SK-N-SH (cell line): ENCODE measurements around the gene MVB12B. TPM values are rescaled to one million over a fixed set of nuclear protein-coding genes. Genes with fewer than 3 reads are reported as not detected.
A peak's percentile ranks its signal among the peaks of the same experiment; 100 is the strongest.

Experiments
- CTCF ChIA-PET: fragments of 300-600, 350-600 bp; formaldehyde crosslinking; extraction: SDS; loops from one replicate; lab custom pipeline; 2021; lab: Yijun Ruan, JAX
- POLR2A ChIA-PET: fragments of 350-600 bp; sonication (Branson Sonifier 250); formaldehyde crosslinking; extraction: SDS; loops from one replicate; lab custom pipeline; 2020; ENCODE audit warnings: antibody characterized with exemption, inconsistent platforms; lab: Yijun Ruan, JAX
- DNase-seq: peaks from one replicate; pipeline ENCODE4 v3.0.0; 2012
- H2AFZ ChIP-seq: fragments of 200-600 bp; sonication (generic); 2 replicates; pipeline ENCODE4 v1.8.1; 2016; ENCODE audit warnings: antibody characterized with exemption, mild to moderate bottlenecking, low read depth
- H3F3A ChIP-seq: fragments of 200-600 bp; sonication (generic); replicated peaks from 2 replicates; pipeline ENCODE3; 2016; ENCODE audit warnings: antibody characterized with exemption, mild to moderate bottlenecking; ENCODE audit not compliant: insufficient read depth
- H3K27ac ChIP-seq, 2 experiments: fragments of 200-500 bp in 1 of 2; fragments of 200-600 bp in 1 of 2; sonication (Bioruptor generic) in 1 of 2; sonication (generic), shearing (Covaris generic) in 1 of 2; 2 replicates each; pipeline versions ENCODE4 v1.5.1 to v1.6.1; 2014 to 2016; ENCODE audit warnings: low read depth in 2 of 2, inconsistent platforms in 1 of 2, low read length in 1 of 2, mild to moderate bottlenecking in 1 of 2, mixed read lengths in 1 of 2
- H3K27me3 ChIP-seq: fragments of 200-600 bp; sonication (generic), shearing (Covaris generic); 2 replicates; pipeline ENCODE4 v1.6.1; 2016; ENCODE audit warnings: mixed run types; ENCODE audit not compliant: insufficient read depth
- H3K36me3 ChIP-seq, 2 experiments: fragments of 200-500 bp in 1 of 2; fragments of 200-600 bp in 1 of 2; sonication (Bioruptor generic) in 1 of 2; sonication (generic) in 1 of 2; replicated peaks in 1 of 2; 2 replicates each; pipeline versions ENCODE3 to v1.5.1; 2014 to 2016; ENCODE audit warnings: low read length in 1 of 2, mild to moderate bottlenecking in 1 of 2; ENCODE audit not compliant: insufficient read depth in 2 of 2, control insufficient read depth in 1 of 2
- H3K4me1 ChIP-seq, 2 experiments: fragments of 200-500 bp in 1 of 2; fragments of 200-600 bp in 1 of 2; sonication (Bioruptor generic) in 1 of 2; sonication (generic), shearing (Covaris generic) in 1 of 2; 2 replicates each; pipeline versions ENCODE4 v1.5.1 to v1.6.1; 2014 to 2016; ENCODE audit warnings: low read depth in 1 of 2, low read length in 1 of 2, mixed run types in 1 of 2; ENCODE audit not compliant: insufficient read depth in 2 of 2, control insufficient read depth in 1 of 2
- H3K4me2 ChIP-seq: fragments of 200-600 bp; sonication (generic), shearing (Covaris generic); 2 replicates; pipeline ENCODE4 v1.6.1; 2017; ENCODE audit warnings: mixed run types
- H3K4me3 ChIP-seq, 2 experiments: fragments of 200-500 bp in 1 of 2; fragments of 200-600 bp in 1 of 2; sonication (Bioruptor generic) in 1 of 2; sonication (generic), shearing (Covaris generic) in 1 of 2; 2 replicates each; pipeline versions ENCODE4 v1.5.1 to v1.8.1; 2014 to 2016; ENCODE audit warnings: low read depth in 2 of 2, inconsistent platforms in 1 of 2, low read length in 1 of 2, mild to moderate bottlenecking in 1 of 2, mixed read lengths in 1 of 2, moderate library complexity in 1 of 2
- H3K79me2 ChIP-seq: fragments of 200-600 bp; sonication (generic); 2 replicates; pipeline ENCODE4 v1.8.1; 2017; ENCODE audit warnings: mild to moderate bottlenecking; ENCODE audit not compliant: insufficient read depth
- H3K9ac ChIP-seq: fragments of 200-600 bp; sonication (generic); 2 replicates; pipeline ENCODE4 v1.6.1; 2017; ENCODE audit warnings: mixed run types
- H3K9me2 ChIP-seq: fragments of 200-600 bp; sonication (generic); 2 replicates; pipeline ENCODE4 v1.6.1; 2017; ENCODE audit warnings: mixed run types
- H3K9me3 ChIP-seq: fragments of 200-600 bp; sonication (generic); 2 replicates; pipeline ENCODE4 v1.6.1; 2017; ENCODE audit warnings: mixed run types, mild to moderate bottlenecking, moderate library complexity
- H4K20me1 ChIP-seq: fragments of 200-600 bp; sonication (generic); 2 replicates; pipeline ENCODE4 v1.6.1; 2017; ENCODE audit warnings: mild to moderate bottlenecking, mixed run types; ENCODE audit not compliant: insufficient read depth
- CHD2 ChIP-seq: fragments of 150-350 bp; IDR thresholded peaks from 2 replicates; pipeline ENCODE4 v1.6.1; 2018; ENCODE audit warnings: low read length; ENCODE audit not compliant: partially characterized antibody
- ELF1 ChIP-seq: IDR thresholded peaks from 2 replicates; pipeline ENCODE4 v1.4.0; 2012
- EZH2phosphoT487 ChIP-seq: fragments of 200-600 bp; sonication (generic); IDR thresholded peaks from 2 replicates; pipeline ENCODE4 v1.6.1; 2017; ENCODE audit warnings: low read depth, mixed run types, mild to moderate bottlenecking, antibody characterized with exemption, moderate library complexity, borderline replicate concordance
- FOXJ3 ChIP-seq: sonication (generic); formaldehyde crosslinking; IDR thresholded peaks from 2 replicates; pipeline ENCODE4 v1.5.1; 2020; ENCODE audit warnings: mild to moderate bottlenecking, missing genetic modification reagents
- FOXM1 ChIP-seq: IDR thresholded peaks from 2 replicates; pipeline ENCODE4 v1.4.0; 2012; ENCODE audit warnings: low read depth, mild to moderate bottlenecking
- GABPA ChIP-seq: IDR thresholded peaks from 2 replicates; pipeline ENCODE4 v1.4.0; 2012; ENCODE audit warnings: low read depth, mild to moderate bottlenecking
- MEF2A ChIP-seq: IDR thresholded peaks from 2 replicates; pipeline ENCODE4 v1.4.0; 2012; ENCODE audit warnings: low read depth, borderline replicate concordance
- MXI1 ChIP-seq: IDR thresholded peaks from 2 replicates; pipeline ENCODE4 v1.6.1; 2012; ENCODE audit warnings: mild to moderate bottlenecking, low read depth, low read length, improper control_type of control experiment
- NFIC ChIP-seq: IDR thresholded peaks from 2 replicates; pipeline ENCODE4 v1.4.0; 2012; ENCODE audit warnings: borderline replicate concordance
- NRF1 ChIP-seq: IDR thresholded peaks from 2 replicates; pipeline ENCODE4 v1.6.1; 2012; ENCODE audit warnings: low read depth, mild to moderate bottlenecking, low read length
- RAD21 ChIP-seq: IDR thresholded peaks from 2 replicates; pipeline ENCODE4 v1.6.1; 2012; ENCODE audit warnings: mild to moderate bottlenecking, low read length
- RFX5 ChIP-seq: IDR thresholded peaks from 2 replicates; pipeline ENCODE4 v1.6.1; 2012; ENCODE audit warnings: mild to moderate bottlenecking, improper control_type of control experiment, low read length
- SIN3A ChIP-seq: IDR thresholded peaks from 2 replicates; pipeline ENCODE4 v1.6.1; 2012; ENCODE audit warnings: low read depth, mild to moderate bottlenecking, low read length, moderate library complexity, borderline replicate concordance
- YY1 ChIP-seq: IDR thresholded peaks from 2 replicates; pipeline ENCODE4 v1.4.0; 2012; ENCODE audit warnings: low read depth, mild to moderate bottlenecking
- WGBS: methylation state at CpG from one replicate; pipeline ENCODE4 v1.1.6; 2017; ENCODE audit warnings: low lambda C conversion rate; 5-methylcytosine and 5-hydroxymethylcytosine counted together
- polyA plus RNA-seq, 3 experiments: library from polyadenylated mRNA; depleted of rRNA; stranded (reverse); fragments of >200 nt; gene quantifications; 2 replicates each; pipeline ENCODE4 v1.2.3, GENCODE V29; 2012

Gene MVB12B
- polyA plus RNA-seq, 1 of the 3 experiments (the other 2 are of a cell fraction) = 5.1 TPM

DNA sequence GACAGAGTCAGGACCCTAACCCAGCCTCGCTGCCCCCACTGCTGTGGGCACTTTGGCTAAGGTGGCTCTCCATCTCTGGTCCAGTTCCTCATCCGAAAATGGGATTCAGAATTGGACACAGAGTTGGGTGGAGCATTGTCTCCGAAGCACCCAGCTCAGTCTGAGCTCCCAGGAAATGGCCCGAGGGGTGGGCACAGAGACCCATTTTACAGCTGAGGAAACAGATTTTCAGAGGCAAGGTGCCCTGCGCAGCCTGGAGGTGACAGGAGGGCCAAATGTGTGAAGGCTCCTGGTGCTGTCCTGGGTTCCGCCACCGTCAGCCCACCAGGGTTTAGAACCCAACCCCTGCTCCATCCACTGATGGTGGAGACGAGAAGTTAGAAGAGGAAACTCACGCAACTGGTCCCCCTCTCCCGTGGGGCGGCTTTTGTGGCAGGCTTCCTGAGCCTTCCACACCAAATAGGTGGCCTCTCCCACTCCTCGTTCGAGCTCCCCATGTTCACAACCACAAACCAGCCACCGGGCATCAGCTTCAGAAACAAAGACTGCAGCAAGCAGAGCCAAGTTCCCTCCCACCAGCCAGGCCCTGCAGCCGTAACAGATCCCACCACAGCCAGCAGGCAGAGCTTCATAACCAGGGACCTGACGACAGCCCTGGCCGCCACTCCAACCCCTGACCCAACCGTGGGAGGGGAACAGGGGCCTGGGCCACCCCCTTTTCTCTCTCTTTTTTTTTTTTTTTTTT, 196.2 kb downstream of the MVB12B start:
- Histone ChIP-seq H3K4me3 (no peak overlapping the region), H3K27ac (peak overlapping the region in 1 of 2 experiments; percentile 32; a peak in 1 of 4 replicates), H3K27me3 (peaks cover 19% of the 10 kb centered on the region; the same call in 1 of the 2 replicates), H3K9me3 (no peaks in the 10 kb centered on the region), H3K9ac (no peak overlapping the region), H3K36me3 (no peaks in the 10 kb centered on the region), H4K20me1 (no peaks in the 10 kb centered on the region), H3F3A (peaks cover 3% of the 10 kb centered on the region), H3K9me2 (no peaks in the 10 kb centered on the region), H3K79me2 (no peaks in the 10 kb centered on the region), H3K4me2 (no peak overlapping the region), H3K4me1 (peaks cover 0 to 75% of the 10 kb centered on the region in 2 experiments; a peak in 2 of 4 replicates), H2AFZ (no peak overlapping the region)
- CTCF ChIA-PET = interaction anchor here (1.0 to 21.2 kb wide), 7 partner anchors 8 to 31 kb away, joined by 3 to 473 read pairs (median 5); no protein-coding TSS in a partner anchor
- peak; percentile 76 for DNase-seq
- POLR2A ChIA-PET = interaction anchor here (0.7 to 2.4 kb wide), 4 partner anchors 10 to 41 kb away, joined by 3 to 22 read pairs (median 12); no protein-coding TSS in a partner anchor
- 66% methylated on average over 4 of the region's 18 CpGs for WGBS
- TF ChIP-seq NRF1 (no peak), RAD21 (no peak), RFX5 (no peak), EZH2phosphoT487 (no peak), FOXM1 (no peak), SIN3A (no peak), CHD2 (peak; percentile 13)

DNA sequence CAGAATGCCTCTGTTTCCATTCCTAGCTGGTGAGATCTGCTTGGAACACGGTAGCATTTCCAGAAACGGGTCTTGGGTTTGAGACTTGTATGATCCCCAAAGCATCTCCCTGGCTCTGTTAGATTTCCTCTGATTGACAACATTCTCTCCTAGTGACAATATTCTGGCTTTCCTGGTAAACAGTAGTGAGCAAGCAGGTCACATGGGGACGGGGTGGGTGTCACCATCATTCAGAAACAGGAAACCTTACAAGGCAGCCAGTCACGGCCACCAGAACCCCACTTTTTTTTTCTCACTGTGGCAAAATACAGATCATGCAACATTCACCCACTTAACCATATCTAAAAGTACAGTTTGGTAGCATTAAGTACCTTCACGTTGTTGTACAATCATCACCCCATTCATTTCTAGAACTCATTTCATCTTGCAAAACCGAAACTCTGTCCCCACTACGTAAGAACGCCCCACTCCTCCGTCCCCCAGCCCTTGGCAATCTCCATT, 197.0 kb downstream of the MVB12B start:
- Histone ChIP-seq H4K20me1 (no peaks in the 10 kb centered on the region), H3K4me1 (peaks cover 0 to 73% of the 10 kb centered on the region in 2 experiments; a peak in 2 of 4 replicates), H3K9me2 (no peaks in the 10 kb centered on the region), H2AFZ (no peak overlapping the region), H3F3A (no peaks in the 10 kb centered on the region), H3K4me3 (no peak overlapping the region), H3K27me3 (peaks cover 19% of the 10 kb centered on the region; the same call in 1 of the 2 replicates), H3K27ac (peak overlapping the region in 1 of 2 experiments; percentile 55; a peak in 2 of 4 replicates), H3K9ac (no peak overlapping the region), H3K4me2 (no peak overlapping the region), H3K36me3 (no peaks in the 10 kb centered on the region), H3K79me2 (no peaks in the 10 kb centered on the region), H3K9me3 (no peaks in the 10 kb centered on the region)
- TF ChIP-seq FOXM1 (no peak), EZH2phosphoT487 (no peak), RAD21 (no peak), GABPA (no peak), YY1 (no peak), MXI1 (no peak), MEF2A (no peak), FOXJ3 (CRISPR knock-in tag) (no peak), NFIC (no peak), NRF1 (no peak), ELF1 (no peak)
- DNase-seq = peak; percentile 24
- ChIA-PET CTCF (interaction anchor here (0.6 to 21.2 kb wide), 4 partner anchors 15 to 28 kb away, joined by 3 to 473 read pairs (median 63); no protein-coding TSS in a partner anchor), POLR2A (interaction anchor here (1.8 to 2.4 kb wide), 3 partner anchors 9 to 27 kb away, joined by 8 to 22 read pairs (median 16); no protein-coding TSS in a partner anchor)
- WGBS = 71% methylated on average over 9 of the region's 9 CpGs
